Measurements from ENCODE around the gene CHN1.

- TF ChIP-seq SUZ12 (IDR thresholded peaks at IDR 0.05), result no peak
- TF ChIP-seq FOXK2 (IDR thresholded peaks at IDR 0.05), result no peak
- TF ChIP-seq SP1 (IDR thresholded peaks at IDR 0.05), result no peak
- TF ChIP-seq FOXM1 (IDR thresholded peaks at IDR 0.05; ENCODE audit: borderline replicate concordance), result no peak
- TF ChIP-seq TARDBP (IDR thresholded peaks at IDR 0.05), result no peak
- TF ChIP-seq LEF1 (IDR thresholded peaks at IDR 0.05; ENCODE audit: borderline replicate concordance), result no peak
- TF ChIP-seq PKNOX1 (IDR thresholded peaks at IDR 0.05), result no peak
- no peak for TF ChIP-seq BHLHE40 (IDR thresholded peaks at IDR 0.05; ENCODE audit: borderline replicate concordance)
- TF ChIP-seq ARNT (IDR thresholded peaks at IDR 0.05), result no peak
- no peak for TF ChIP-seq CTBP1 (IDR thresholded peaks at IDR 0.05; ENCODE audit: borderline replicate concordance)
- TF ChIP-seq NFRKB (IDR thresholded peaks at IDR 0.05), result no peak
- TF ChIP-seq FOXA1 (IDR thresholded peaks at IDR 0.05), result no peak
- TF ChIP-seq ELF4 (IDR thresholded peaks at IDR 0.05), result no peak
- no peak for TF ChIP-seq HDGF (IDR thresholded peaks at IDR 0.05; ENCODE audit: borderline replicate concordance)
Measured at GRCh38 chr2:174929786-174930185, 75.4 kb downstream of the CHN1 start.
